SK-N-MC (cell line): ENCODE results near the gene CRTC2.
A peak's percentile ranks its signal among the peaks of the same experiment; 100 is the strongest.

Source experiments
- DNase-seq: peaks from one replicate; pipeline ENCODE4 v3.0.0-alpha.2; 2011; ENCODE audit warnings: low read depth, low spot score
- H3K27ac ChIP-seq: fragments of 200-600 bp; sonication (generic); 2 replicates; pipeline ENCODE4 v1.5.1; 2016; ENCODE audit warnings: mixed run types
- H3K36me3 ChIP-seq: fragments of 200-600 bp; sonication (generic); 2 replicates; pipeline ENCODE4 v1.6.1; 2017; ENCODE audit warnings: antibody characterized with exemption, low read length, mixed read lengths; ENCODE audit not compliant: insufficient read depth
- H3K4me3 ChIP-seq: fragments of 200-600 bp; sonication (generic); 2 replicates; pipeline ENCODE4 v1.5.1; 2016
- H3K9ac ChIP-seq: fragments of 200-600 bp; sonication (generic); 2 replicates; pipeline ENCODE4 v1.8.0; 2017; ENCODE audit warnings: mixed run types, mixed read lengths; ENCODE audit not compliant: insufficient read length
- H3K9me3 ChIP-seq: fragments of 200-600 bp; sonication (generic); 2 replicates; pipeline ENCODE4 v1.6.1; 2017; ENCODE audit warnings: low read depth, mild to moderate bottlenecking, antibody characterized with exemption, low read length, moderate library complexity, mixed read lengths
- EZH2 ChIP-seq: fragments of 200-600 bp; sonication (generic); IDR thresholded peaks from one replicate; pipeline ENCODE4 v1.6.1; 2017; ENCODE audit warnings: antibody characterized with exemption
- FOXP2 ChIP-seq: optimal IDR thresholded peaks from 2 replicates; pipeline ENCODE3; 2011; ENCODE audit warnings: mild to moderate bottlenecking, moderate library complexity; ENCODE audit not compliant: insufficient read depth; ENCODE audit errors: extremely low read length, control extremely low read depth
- POLR2AphosphoS5 ChIP-seq: IDR thresholded peaks from 2 replicates; pipeline ENCODE4 v1.6.1; 2012; ENCODE audit warnings: mild to moderate bottlenecking, low read depth, low read length, borderline replicate concordance

CRTC2 gene

DNA sequence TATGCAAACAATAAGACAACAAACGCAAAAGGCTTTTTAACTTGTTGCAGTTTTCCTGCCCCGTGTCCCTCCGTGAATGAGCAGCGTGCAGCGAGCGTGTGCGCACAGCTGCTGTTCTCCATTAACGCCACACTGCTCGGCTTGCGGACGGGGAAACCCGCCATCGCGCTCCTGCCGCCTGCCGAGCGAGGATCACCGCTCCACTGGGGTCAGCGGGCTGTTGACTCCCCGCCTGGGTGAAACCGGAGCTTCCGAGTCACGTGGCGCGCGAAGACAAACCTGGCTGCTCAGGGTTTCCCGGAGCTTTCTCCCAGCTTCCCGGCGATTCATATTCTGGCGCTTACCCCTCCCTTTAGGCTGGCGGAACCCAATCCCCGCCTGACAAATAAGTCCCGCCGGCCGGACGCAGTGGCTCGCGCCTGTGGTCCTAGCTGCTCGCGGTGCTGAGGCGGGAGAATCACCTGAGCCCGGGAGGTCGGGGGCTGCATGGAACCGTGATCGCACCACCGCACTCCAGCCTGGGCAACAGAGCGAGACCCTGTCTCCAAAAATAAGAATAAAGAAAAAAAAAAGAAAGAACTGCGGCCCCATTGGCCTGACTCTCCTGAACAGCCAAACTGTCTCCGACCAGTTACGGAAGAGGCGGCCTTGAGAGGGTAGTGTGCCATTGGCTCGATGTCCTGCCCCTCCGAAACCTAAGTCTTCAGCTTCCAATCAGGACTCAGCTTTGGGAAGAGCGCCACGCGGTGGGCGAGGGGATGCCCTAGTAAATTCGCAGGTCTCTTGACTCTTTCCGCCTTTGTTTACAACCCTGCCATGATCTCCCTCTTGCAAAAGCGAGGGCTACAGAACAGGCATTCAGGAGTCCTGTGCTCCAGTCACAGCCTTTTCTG, 8.9 kb upstream of the CRTC2 start, which contains the start of gene CREB3L4:
CREB3L4 (plus strand) TSS at position 796 of the 893 bp plus-strand sequence. CDS start 624 bp downstream, outside the sequence.
- no peak for TF ChIP-seq EZH2
- TF ChIP-seq POLR2AphosphoS5 = peak; percentile 85
- TF ChIP-seq FOXP2 = peak; percentile 71
- peak within 1 kb of the TSS; percentile 91 for H3K27ac ChIP-seq
- H3K4me3 ChIP-seq = peak within 1 kb of the TSS; percentile 92
- peak within 1 kb of the TSS; percentile 91 for H3K9ac ChIP-seq
- no peaks in the 10 kb centered on the region for H3K9me3 ChIP-seq
- DNase-seq = peak; percentile 95
- H3K36me3 ChIP-seq = no peaks in the 10 kb centered on the region

DNA sequence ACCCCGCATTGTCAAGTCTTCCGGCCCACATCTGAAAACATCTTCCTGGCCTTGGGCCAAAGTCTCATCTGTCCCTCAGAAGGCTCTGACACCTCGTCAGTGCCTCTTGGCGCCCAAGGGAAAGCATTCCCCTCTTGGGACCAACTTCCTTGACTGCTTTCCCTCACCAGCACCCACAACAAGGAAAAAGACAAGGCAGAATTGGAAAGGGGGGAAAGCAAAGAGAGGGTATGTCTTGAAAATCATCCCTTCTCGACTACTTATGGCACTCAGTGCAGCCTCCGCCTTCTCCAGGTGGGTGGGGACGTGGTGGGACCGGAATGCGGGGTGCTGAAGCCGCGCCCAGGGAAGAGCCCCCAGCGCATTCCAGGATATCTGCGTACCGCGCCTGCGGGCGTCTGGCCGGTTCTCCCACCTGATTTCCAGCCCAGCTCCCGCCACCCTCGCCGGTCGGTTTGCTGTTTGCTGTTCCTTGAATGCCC, 5.5 kb upstream of the CRTC2 start:
- no peak for DNase-seq
- Histone ChIP-seq H3K9ac (peak overlapping the region; percentile 69), H3K27ac (peak overlapping the region; percentile 27), H3K4me3 (peak overlapping the region; percentile 93), H3K36me3 (peaks cover 15% of the 10 kb centered on the region; the same call in 1 of the 2 replicates), H3K9me3 (no peaks in the 10 kb centered on the region)
- TF ChIP-seq EZH2 (no peak), POLR2AphosphoS5 (peak; percentile 4; the same call in 1 of the 2 replicates), FOXP2 (no peak)

DNA sequence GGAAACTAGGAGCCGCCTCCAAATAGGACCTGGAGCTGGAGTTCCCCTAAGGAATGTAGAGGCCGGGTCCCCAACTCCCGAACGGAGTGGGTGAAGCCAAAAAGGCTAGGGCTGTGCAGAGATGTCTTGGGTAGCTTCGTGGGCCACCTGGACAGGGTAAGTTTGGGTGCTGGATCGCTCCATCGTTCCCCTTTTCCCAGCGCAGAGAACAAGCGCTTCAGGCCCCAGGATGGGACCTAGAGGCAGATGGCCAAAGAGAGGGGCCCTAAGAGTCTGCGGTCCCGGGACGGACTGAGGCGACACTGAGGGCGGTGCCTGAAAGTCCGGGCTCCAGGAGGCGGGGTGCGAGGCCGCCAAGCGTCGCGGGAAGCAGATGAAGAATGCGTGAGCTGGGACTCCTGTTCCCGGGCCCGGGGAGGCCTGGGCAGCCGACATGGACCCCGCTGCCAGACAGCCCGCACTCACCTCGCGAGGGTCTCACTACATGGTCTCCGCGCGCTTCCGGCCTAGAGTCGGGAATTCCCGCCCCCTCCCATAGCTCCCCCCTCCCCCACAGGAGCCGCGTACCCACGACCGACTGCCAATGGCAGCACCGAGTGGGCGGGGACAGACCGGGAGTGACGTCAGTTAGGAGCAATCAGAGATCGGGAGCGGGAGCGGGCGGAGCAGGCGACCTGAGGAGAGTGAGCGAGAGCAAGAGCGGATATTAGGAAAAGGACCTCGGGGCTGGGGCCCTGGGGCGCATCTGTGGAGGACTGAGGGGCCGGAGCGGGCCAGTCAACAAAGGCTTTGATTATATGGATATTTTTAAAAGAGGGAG, 4.8 kb upstream of the CRTC2 start, which contains the start of gene SLC39A1:
SLC39A1 (minus strand) TSS at position 508 of the 820 bp plus-strand sequence. CDS start 822 bp downstream, outside the sequence.
- Histone ChIP-seq H3K4me3 (peak within 1 kb of the TSS; percentile 93), H3K9me3 (no peaks in the 10 kb centered on the region), H3K9ac (peak within 1 kb of the TSS; percentile 93), H3K36me3 (peaks cover 15% of the 10 kb centered on the region; the same call in 1 of the 2 replicates), H3K27ac (peak within 1 kb of the TSS; percentile 27)
- no peak for TF ChIP-seq FOXP2
- TF ChIP-seq POLR2AphosphoS5 = peak; percentile 61; the same call in 1 of the 2 replicates
- no peak for TF ChIP-seq EZH2
- DNase-seq = peak; percentile 86

DNA sequence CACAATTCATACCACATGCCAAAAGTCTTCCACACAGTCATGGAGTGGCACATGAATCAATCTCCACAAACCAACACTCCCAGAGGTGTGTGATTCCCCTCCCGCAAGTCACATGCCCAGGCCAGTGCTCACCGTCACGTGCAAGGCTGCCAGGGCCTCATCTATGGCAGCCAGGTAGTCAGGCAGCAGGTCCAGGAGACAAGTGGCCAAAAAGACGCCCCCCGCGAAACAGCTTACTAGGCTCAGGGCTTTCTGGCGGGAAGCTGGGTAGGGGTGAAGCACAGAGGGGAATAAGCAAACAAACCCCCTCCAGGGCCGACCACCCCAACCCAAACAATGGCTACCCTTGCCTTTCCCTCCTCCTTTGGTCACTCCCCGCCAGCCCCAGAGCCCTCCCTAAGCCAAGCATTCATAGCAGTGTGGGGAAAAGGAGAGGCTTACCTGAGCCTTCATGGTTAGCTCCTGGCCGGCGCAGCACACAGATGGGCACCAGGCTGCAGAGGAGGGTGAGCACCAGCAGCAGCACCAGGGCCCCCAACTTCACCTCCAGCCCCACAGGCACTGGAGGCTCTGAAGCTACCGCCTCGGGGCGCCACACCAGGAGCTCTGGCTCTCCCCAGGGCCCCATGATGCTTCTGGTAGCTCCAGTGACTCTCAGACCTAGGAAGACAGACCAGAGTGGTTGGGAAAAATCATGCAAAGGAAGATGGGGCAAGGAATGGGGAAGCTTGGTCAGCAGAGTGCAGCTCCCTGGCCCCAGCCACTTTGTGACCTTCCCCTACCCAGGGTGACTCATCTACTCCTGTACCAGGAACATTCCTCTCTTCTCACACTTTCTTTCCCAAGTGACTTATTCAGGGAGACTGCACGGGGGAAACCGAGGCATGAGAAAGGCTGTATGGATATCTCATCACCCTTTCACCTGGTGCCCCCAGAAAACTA, 3.9 kb upstream of the CRTC2 start:
- H3K9me3 ChIP-seq = no peaks in the 10 kb centered on the region
- H3K36me3 ChIP-seq = peaks cover 15% of the 10 kb centered on the region; the same call in 1 of the 2 replicates
- H3K27ac ChIP-seq = peak overlapping the region; percentile 27; the same call in 1 of the 2 replicates
- peak overlapping the region; percentile 93 for H3K4me3 ChIP-seq
- DNase-seq = no peak
- peak overlapping the region; percentile 93 for H3K9ac ChIP-seq
- TF ChIP-seq EZH2 (no peak), FOXP2 (no peak), POLR2AphosphoS5 (no peak; the same call in 1 of the 2 replicates)

DNA sequence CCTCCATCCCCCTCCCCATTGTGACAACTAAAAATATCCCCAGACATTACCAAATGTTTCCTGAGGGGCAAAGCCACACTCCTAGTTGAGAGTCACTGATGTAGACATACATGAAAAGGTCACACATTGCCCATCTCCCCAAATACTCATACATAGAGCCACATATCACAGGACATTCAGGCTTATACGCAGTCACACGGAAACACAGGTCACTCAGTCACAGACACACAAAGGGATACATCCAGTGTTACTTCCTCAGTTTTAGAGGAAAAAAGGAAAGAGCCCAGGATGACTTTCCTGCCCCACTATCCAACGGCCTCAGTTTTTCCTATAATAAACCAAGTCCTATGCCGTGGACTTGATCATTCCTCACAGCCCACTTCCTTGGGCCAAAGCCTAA, 3.0 kb upstream of the CRTC2 start:
- H3K36me3 ChIP-seq = peaks cover 15% of the 10 kb centered on the region; the same call in 1 of the 2 replicates
- peak overlapping the region; percentile 93 for H3K9ac ChIP-seq
- 0 out of 2 replicates have a peak overlapping the region, but pooled peaks have one; percentile 27 for H3K27ac ChIP-seq
- DNase-seq = no peak
- peak overlapping the region; percentile 93 for H3K4me3 ChIP-seq
- H3K9me3 ChIP-seq = no peaks in the 10 kb centered on the region
- no peak for TF ChIP-seq FOXP2
- TF ChIP-seq POLR2AphosphoS5 = no peak
- TF ChIP-seq EZH2 = no peak

DNA sequence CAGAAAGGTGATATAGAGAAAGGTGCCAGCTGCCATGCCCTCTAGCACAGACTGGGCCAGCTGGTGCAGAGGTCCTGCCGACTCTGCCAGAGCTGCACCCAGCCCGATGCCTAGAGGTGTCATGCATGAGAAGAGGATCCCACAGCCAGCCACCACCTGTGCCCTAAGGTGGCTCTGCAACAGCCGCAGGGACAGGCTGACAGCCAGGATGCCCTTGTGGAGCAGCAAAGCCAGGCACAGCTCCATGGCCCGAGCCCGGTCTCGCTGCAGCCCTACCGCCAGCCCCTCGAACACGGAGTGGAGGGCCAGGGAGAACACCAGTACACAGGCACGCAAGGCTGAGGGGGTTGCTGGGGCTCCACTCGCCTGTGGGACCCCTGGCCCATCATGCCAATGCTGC, 1.8 kb upstream of the CRTC2 start:
- no peak for DNase-seq

DNA sequence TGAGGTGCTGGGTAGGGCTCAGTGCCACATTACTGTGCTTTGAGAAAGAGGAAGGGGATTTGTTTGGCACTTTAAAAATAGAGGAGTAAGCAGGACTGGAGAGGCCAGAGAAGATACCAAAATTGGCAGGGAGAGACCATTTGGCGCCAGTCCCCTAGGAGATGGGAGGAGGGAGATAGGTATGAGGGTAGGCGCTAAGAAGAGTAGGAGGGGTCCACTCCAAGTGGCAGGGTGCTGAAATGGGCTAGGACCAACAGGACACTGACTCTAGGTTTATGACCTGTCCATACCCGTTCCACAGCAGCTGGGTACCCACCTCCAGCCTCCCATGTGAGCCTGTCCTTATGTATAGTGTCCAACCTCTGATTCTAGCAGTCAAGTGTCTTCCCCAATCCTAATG, 1.0 kb upstream of the CRTC2 start:
- TF ChIP-seq POLR2AphosphoS5 (no peak), EZH2 (no peak), FOXP2 (no peak)
- Histone ChIP-seq H3K9me3 (no peaks in the 10 kb centered on the region), H3K36me3 (peaks cover 15% of the 10 kb centered on the region; the same call in 1 of the 2 replicates), H3K4me3 (no peak overlapping the region), H3K9ac (no peak overlapping the region), H3K27ac (peak overlapping the region; percentile 80; the same call in 1 of the 2 replicates)
- no peak for DNase-seq

More for the DNA sequence above, 1.8 kb upstream of the CRTC2 start:
- Histone ChIP-seq H3K27ac (no peak overlapping the region), H3K36me3 (peaks cover 15% of the 10 kb centered on the region; the same call in 1 of the 2 replicates), H3K4me3 (no peak overlapping the region), H3K9me3 (no peaks in the 10 kb centered on the region), H3K9ac (no peak overlapping the region)
- TF ChIP-seq POLR2AphosphoS5 = no peak
- no peak for TF ChIP-seq FOXP2
- TF ChIP-seq EZH2 = no peak
